HG03342 (cell line): ENCODE measurements around the gene TMIGD1.
A peak's percentile ranks its signal among the peaks of the same experiment; 100 is the strongest.

Experiments
- ATAC-seq: cut with Tn5 transposase; IDR thresholded peaks from one replicate; pipeline ENCODE4 v1.9.1; 2021; ENCODE audit warnings: mild to moderate bottlenecking, moderate library complexity; ENCODE audit not compliant: unreplicated experiment

TMIGD1 gene

GRCh38 chr17:30292286-30292858, 41.5 kb downstream of the TMIGD1 start:
- peak; percentile 25 for ATAC-seq

- peak; percentile 75 for ATAC-seq
Measured at GRCh38 chr17:30291543-30292285, 42.1 kb downstream of the TMIGD1 start, which contains the start of gene BLMH. TSS of gene BLMH (minus strand) at chr17:30291944. CDS start at chr17:30291819, 125 bp downstream.

- peak; percentile 46 for ATAC-seq
Measured at GRCh38 chr17:30290696-30291542, 42.9 kb downstream of the TMIGD1 start.

GRCh38 chr17:30290077-30290476, 43.8 kb downstream of the TMIGD1 start:
- no peak for ATAC-seq

- ATAC-seq: no peak
Measured at GRCh38 chr17:30279156-30279555, 54.7 kb downstream of the TMIGD1 start.

GRCh38 chr17:30278032-30278431, 55.8 kb downstream of the TMIGD1 start:
- ATAC-seq: no peak

- ATAC-seq: no peak
Measured at GRCh38 chr17:30275911-30276310, 57.9 kb downstream of the TMIGD1 start.

- ATAC-seq: no peak
Measured at GRCh38 chr17:30274887-30275286, 59.0 kb downstream of the TMIGD1 start.

GRCh38 chr17:30273373-30273772, 60.5 kb downstream of the TMIGD1 start:
- no peak for ATAC-seq

GRCh38 chr17:30271102-30271501, 62.8 kb downstream of the TMIGD1 start:
- no peak for ATAC-seq

- ATAC-seq: no peak
Measured at GRCh38 chr17:30267625-30268024, 66.2 kb downstream of the TMIGD1 start.
